ENCODE results near the gene JMJD4.
"Not testable (repeated sequence)": the region's sequence is repeated elsewhere in the genome, so short reads cannot be mapped to it uniquely, and the experiment has no call there.

The JMJD4 gene

GRCh38 chr1:227731696-227732585 lies 3.2 kb downstream of the JMJD4 start:
- no peak for DNase-seq (ENCODE audit: low spot score)

- DNase-seq (ENCODE audit: low spot score): no peak
Measured at GRCh38 chr1:227731241-227731677, 3.8 kb downstream of the JMJD4 start.

GRCh38 chr1:227730630-227731151 lies 4.4 kb downstream of the JMJD4 start:
- no peak for DNase-seq (ENCODE audit: low spot score)

- peak; percentile 86 for DNase-seq (ENCODE audit: low spot score)
Measured at GRCh38 chr1:227729881-227730629, 5.0 kb downstream of the JMJD4 start.

GRCh38 chr1:227729144-227729880 lies 5.8 kb downstream of the JMJD4 start:
- DNase-seq (ENCODE audit: low spot score): peak; percentile 43

GRCh38 chr1:227728892-227729143 lies 6.3 kb downstream of the JMJD4 start:
- no peak for DNase-seq (ENCODE audit: low spot score)

DNA sequence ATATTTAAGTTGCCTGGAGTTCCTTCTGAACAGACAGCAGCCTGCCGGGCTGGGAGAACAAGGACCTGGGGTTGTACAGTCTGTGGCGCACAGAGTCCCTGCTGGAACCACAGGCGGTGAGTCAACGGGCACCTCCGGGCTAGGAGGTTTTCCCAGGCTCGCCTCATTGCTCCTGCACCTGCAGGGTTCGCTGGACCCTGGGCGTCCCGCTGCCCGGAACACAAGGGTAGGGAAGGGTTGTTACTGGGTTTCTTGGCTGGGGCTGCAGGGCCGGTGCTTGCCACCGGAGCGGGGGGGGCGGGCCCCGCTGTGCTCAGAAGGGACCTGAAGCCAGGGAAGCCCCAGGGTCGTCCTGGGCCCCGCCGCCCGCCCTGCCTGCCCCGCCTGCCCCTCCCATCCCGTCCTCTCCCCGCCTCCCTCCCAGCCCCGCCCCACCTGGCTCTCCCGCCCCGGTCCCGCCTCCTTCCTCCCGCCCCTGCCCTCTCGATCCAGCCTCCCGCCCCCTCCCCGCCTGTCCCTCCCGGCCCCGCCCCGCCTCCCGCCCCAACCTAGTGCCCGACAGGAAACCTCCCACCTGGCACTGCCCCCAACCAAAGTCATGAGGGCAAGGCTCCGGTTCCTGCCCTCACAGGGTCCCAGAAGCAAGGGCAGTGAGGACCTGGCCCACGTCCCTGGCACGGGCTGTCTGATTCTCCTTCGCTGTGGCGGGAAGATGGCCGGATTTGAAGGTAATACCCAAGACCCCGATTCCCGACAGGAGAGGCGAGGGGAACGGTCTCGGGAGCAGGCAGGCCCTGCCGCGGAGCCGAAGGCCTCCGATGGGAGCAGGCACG lies 6.8 kb downstream of the JMJD4 start:
- DNase-seq (ENCODE audit: low spot score): peak; percentile 78

- DNase-seq (ENCODE audit: low spot score): no peak
Measured at GRCh38 chr1:227726924-227727599, 8.0 kb downstream of the JMJD4 start.

- DNase-seq (ENCODE audit: low spot score): no peak
Measured at GRCh38 chr1:227726318-227726717, 8.8 kb downstream of the JMJD4 start.

DNA sequence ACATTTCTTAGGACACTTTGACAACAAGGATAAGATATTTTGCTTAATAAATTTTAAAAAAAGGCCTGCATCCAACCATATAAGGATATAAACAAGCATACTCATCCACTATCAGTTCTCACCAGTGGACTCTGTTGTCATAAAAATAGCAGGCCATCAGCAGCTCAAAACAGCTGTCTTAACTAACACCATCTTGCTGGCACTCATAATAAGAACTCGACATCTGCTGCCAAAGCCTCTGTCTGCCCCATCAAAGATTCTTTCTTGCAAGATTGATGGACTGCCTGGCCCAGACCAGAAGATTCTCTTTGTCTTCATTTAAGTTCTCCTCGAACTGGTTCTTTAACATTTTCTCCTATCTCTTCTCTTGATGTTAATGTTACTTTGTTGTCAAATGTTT lies 10.1 kb downstream of the JMJD4 start:
- DNase-seq (ENCODE audit: low spot score): no peak

DNA sequence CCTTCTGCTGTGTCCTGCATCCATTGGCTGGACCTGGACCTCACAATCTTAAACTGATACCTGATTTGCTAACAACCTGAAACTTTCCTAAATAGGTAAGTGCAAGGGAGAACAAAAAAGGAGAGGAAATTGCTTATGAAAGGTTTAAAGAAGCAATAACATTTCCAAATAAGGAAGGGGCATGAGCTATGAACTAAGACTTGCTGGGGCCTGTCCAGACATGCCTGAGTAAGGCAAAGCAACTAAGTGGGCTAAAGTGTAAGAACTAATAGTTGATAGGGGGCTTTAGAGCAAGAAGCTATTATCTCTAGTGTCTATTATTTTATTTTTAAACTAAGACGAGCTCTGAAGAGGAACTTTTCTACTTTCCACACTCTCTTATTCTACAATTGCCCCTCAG lies 11.6 kb downstream of the JMJD4 start:
- DNase-seq (ENCODE audit: low spot score): no peak

GRCh38 chr1:227718932-227719331 lies 16.2 kb downstream of the JMJD4 start:
- DNase-seq (ENCODE audit: low spot score): no peak

GRCh38 chr1:227712648-227713047 lies 22.5 kb downstream of the JMJD4 start:
- DNase-seq (ENCODE audit: low spot score): no peak

DNA sequence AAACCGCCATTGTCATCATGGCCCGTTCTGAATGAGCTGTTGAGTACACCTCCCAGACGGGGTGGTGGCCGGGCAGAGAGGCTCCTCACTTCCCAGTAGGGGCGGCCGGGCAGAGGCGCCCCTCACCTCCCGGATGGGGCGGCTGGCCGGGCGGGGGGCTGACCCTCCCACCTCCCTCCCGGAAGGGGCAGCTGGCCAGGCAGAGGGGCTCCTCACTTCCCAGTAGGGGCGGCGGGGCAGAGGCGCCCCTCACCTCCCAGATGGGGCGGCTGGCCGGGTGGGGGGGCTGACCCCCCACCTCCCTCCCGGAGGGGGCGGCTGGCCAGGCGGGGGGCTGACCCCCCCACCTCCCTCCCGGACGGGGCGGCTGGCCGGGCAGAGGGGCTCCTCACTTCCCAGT lies 24.6 kb downstream of the JMJD4 start:
- DNase-seq (ENCODE audit: low spot score): not testable (repeated sequence)

GRCh38 chr1:227709451-227709850 lies 25.7 kb downstream of the JMJD4 start:
- DNase-seq (ENCODE audit: low spot score): no peak

GRCh38 chr1:227707846-227708245 lies 27.3 kb downstream of the JMJD4 start:
- DNase-seq (ENCODE audit: low spot score): no peak

DNA sequence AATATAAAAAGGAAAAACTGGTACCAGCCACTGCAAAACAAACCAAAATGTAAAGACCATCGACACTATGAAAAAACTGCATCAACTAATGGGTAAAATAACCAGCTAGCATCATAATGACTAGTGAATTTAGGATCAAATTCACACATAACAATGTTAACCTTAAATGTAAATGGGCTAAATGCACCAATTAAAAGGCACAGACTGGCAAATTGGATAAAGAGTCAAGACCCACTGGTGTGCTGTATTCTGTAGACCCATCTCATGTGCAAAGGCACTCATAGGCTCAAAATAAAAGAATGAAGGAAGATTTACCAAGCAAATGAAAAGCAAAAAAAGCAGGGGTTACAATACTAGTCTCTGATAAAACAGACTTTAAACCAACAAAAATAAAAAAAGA lies 33.5 kb downstream of the JMJD4 start:
- not testable (repeated sequence) for DNase-seq (ENCODE audit: low spot score)

DNA sequence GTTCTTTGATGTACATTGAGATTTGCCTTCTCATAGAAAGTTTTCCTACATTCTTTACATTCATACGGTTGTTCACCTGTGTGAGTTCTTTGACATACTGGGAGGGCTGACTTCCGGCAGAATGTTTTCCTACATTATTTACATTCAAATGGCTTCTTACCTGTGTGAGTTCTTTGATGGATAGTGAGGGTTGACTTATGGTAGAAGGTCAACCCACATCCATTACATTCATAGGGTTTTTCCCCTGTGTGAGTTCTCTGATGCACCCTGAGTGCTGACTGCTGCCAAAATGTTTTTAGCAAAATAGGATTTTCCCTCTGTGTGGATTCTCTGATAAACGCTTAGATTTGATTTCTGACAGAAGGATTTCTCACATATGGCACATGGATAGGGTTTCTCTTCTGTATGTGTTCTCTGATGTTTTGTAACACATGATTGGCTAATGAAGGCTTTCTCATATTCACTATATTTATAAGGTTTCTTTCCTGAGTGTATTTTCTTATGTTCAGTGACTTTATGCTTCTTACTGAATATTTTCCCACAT lies 37.7 kb downstream of the JMJD4 start:
- DNase-seq (ENCODE audit: low spot score): no peak

- no peak for DNase-seq (ENCODE audit: low spot score)
Measured at GRCh38 chr1:227685807-227686206, 49.3 kb downstream of the JMJD4 start.
